HepG2 (cell line): ENCODE results near the gene CCNQ. TPM values are rescaled to one million over a fixed set of nuclear protein-coding genes. Genes with fewer than 3 reads are reported as not detected.

Experiments
- ATAC-seq: fragments of 200-7000 bp; cut with Tn5 transposase; 3 replicates; pipeline ENCODE4 v1.9.1; 2020; ENCODE audit warnings: mild to moderate bottlenecking, moderate library complexity
- BruUV-seq: library from RNA; stranded (reverse); fragments of 400-500 nt; replicated peaks from 2 replicates; lab custom pipeline; 2021; lab: Mats Ljungman, UMichigan
- CTCF ChIA-PET: fragments of 300-600 bp; formaldehyde crosslinking; extraction: SDS; loops from one replicate; lab custom pipeline; 2021; ENCODE audit warnings: low total read pairs, inconsistent platforms, low intra/inter-chr PET ratio; lab: Yijun Ruan, JAX
- POLR2A ChIA-PET: fragments of 350-600 bp; sonication (Branson Sonifier 250); formaldehyde crosslinking; loops from one replicate; lab custom pipeline; 2020; ENCODE audit warnings: antibody characterized with exemption, inconsistent platforms; lab: Yijun Ruan, JAX
- DNase-seq: peaks from one replicate; pipeline ENCODE4 v3.0.0-alpha.2; 2015; ENCODE audit warnings: low spot score
- FAIRE-seq: peaks from 3 replicates; lab custom pipeline; 2011; peaks lifted over from hg19 to GRCh38; lab: Jason Lieb, UNC
- H2AFZ ChIP-seq: one replicate; pipeline ENCODE4 v1.6.1; 2011; ENCODE audit warnings: low read length, inconsistent platforms
- H3K27ac ChIP-seq: fragments of 300-600 bp; 3 replicates; pipeline ENCODE4 v1.8.0; 2011; ENCODE audit warnings: mixed run types, mild to moderate bottlenecking, mixed read lengths, low read length, inconsistent platforms; ENCODE audit not compliant: insufficient read depth; ENCODE audit errors: extremely low read length
- H3K27me3 ChIP-seq, 2 experiments: fragments of 200-600 bp in 1 of 2; 2 replicates in 1 of 2; 3 replicates in 1 of 2; pipeline versions ENCODE4 v1.6.0 to v1.8.0; 2011; ENCODE audit warnings: low read length in 2 of 2, mild to moderate bottlenecking in 2 of 2, moderate library complexity in 2 of 2, inconsistent platforms in 1 of 2; ENCODE audit not compliant: insufficient read depth in 2 of 2, control insufficient read depth in 1 of 2
- H3K36me3 ChIP-seq, 2 experiments: fragments of 200-600 bp in 1 of 2; replicated peaks in 1 of 2; 2 replicates in 1 of 2; 3 replicates in 1 of 2; pipeline versions ENCODE4 v1.5.1 to v1.8.0; 2011; ENCODE audit warnings: low read length in 2 of 2, inconsistent platforms in 1 of 2; ENCODE audit not compliant: insufficient read depth in 2 of 2, control insufficient read depth in 1 of 2
- H3K4me1 ChIP-seq: 2 replicates; pipeline ENCODE4 v1.5.1; 2012; ENCODE audit warnings: low read length, inconsistent platforms; ENCODE audit not compliant: insufficient read depth
- H3K4me2 ChIP-seq: 2 replicates; pipeline ENCODE4 v1.6.0; 2011; ENCODE audit warnings: low read depth, low read length, inconsistent platforms
- H3K4me3 ChIP-seq, 3 experiments: fragments of 200-600 bp in 1 of 3; sonication (generic), shearing (Covaris generic) in 1 of 3; replicated peaks in 1 of 3; 2 replicates each; pipeline ENCODE4 v1.5.1; 2011 to 2016; ENCODE audit warnings: low read length in 3 of 3, inconsistent platforms in 2 of 3, low read depth in 2 of 3, mild to moderate bottlenecking in 2 of 3, control low read depth in 1 of 3, mixed read lengths in 1 of 3; ENCODE audit not compliant: insufficient read depth in 1 of 3
- H3K79me2 ChIP-seq: one replicate; pipeline ENCODE4 v1.6.1; 2011; ENCODE audit warnings: low read length, inconsistent platforms; ENCODE audit not compliant: insufficient read depth
- H3K9ac ChIP-seq: 2 replicates; pipeline ENCODE4 v1.6.0; 2011; ENCODE audit warnings: mild to moderate bottlenecking, low read depth, low read length, inconsistent platforms; ENCODE audit not compliant: insufficient read depth
- H3K9me3 ChIP-seq: 2 replicates; pipeline ENCODE4 v1.5.1; 2012; ENCODE audit warnings: mild to moderate bottlenecking, low read length
- H4K20me1 ChIP-seq: 2 replicates; pipeline ENCODE4 v1.6.0; 2011; ENCODE audit warnings: inconsistent platforms, mild to moderate bottlenecking, low read length, moderate library complexity; ENCODE audit not compliant: insufficient read depth
- BRD4 ChIP-seq: sonication (generic); formaldehyde crosslinking; IDR thresholded peaks from 2 replicates; pipeline ENCODE4 v1.4.0; 2020; ENCODE audit warnings: missing genetic modification reagents
- E2F2 ChIP-seq: sonication (generic); formaldehyde crosslinking; IDR thresholded peaks from 2 replicates; pipeline ENCODE4 v1.4.0; 2020; ENCODE audit warnings: missing genetic modification reagents, borderline replicate concordance
- HMG20A ChIP-seq: IDR thresholded peaks from 2 replicates; pipeline ENCODE4 v1.6.1; 2016; ENCODE audit warnings: borderline replicate concordance
- IRF2 ChIP-seq: IDR thresholded peaks from 2 replicates; pipeline ENCODE4 v1.6.1; 2018; ENCODE audit warnings: missing genetic modification reagents, missing compliant biosample characterization
- ZNF136 ChIP-seq: sonication (generic); formaldehyde crosslinking; IDR thresholded peaks from 2 replicates; pipeline ENCODE4 v1.8.1; 2022; ENCODE audit warnings: low read depth, mild to moderate bottlenecking, moderate library complexity, missing genetic modification reagents
- ZNF614 ChIP-seq: IDR thresholded peaks from 2 replicates; pipeline ENCODE4 v1.6.1; 2018; ENCODE audit warnings: missing biosample characterization, missing genetic modification reagents, inconsistent platforms, borderline replicate concordance
- ZNF780A ChIP-seq: sonication (generic); formaldehyde crosslinking; IDR thresholded peaks from 2 replicates; pipeline ENCODE4 v1.8.0; 2022; ENCODE audit warnings: mild to moderate bottlenecking, missing genetic modification reagents, moderate library complexity
- ZNF784 ChIP-seq: sonication (generic); formaldehyde crosslinking; IDR thresholded peaks from 2 replicates; pipeline ENCODE4 v1.5.1; 2020; ENCODE audit warnings: missing genetic modification reagents, mild to moderate bottlenecking, borderline replicate concordance
- ZSCAN25 ChIP-seq: sonication (generic); formaldehyde crosslinking; IDR thresholded peaks from 2 replicates; pipeline ENCODE4 v1.8.0; 2022; ENCODE audit warnings: mild to moderate bottlenecking, missing genetic modification reagents
- WGBS: methylation state at CpG from one replicate; pipeline ENCODE4 v1.1.6; 2017; ENCODE audit warnings: low lambda C conversion rate; 5-methylcytosine and 5-hydroxymethylcytosine counted together
- in situ Hi-C: cut with HindIII; loops from 2 replicates; pipeline ENCODE4 v1.10.0; 2017; ENCODE audit warnings: low pct_unique_long_range_greater_than_20kb; ENCODE audit not compliant: extremely low pct_ligation_motif_present
- intact Hi-C: fragments of 100-400 bp; cut with micrococcal nuclease; formaldehyde crosslinking; loops from one replicate; pipeline ENCODE4 v1.10.0; 2022; ENCODE audit not compliant: unreplicated experiment
- polyA plus RNA-seq, 8 experiments: library from polyadenylated mRNA; depleted of rRNA in 3 of 8; stranded (reverse) in 7 of 8; unstranded in 1 of 8; fragments of >200 nt; fragmentation: Illumina TruSeq in 4 of 8; extraction: Trizol in 4 of 8; gene quantifications; 2 replicates each; pipeline versions ENCODE4 v1.2.1 to v1.2.3, GENCODE V29; 2011 to 2016; ENCODE audit warnings: low read depth in 4 of 8, missing spikeins in 1 of 8, mixed read lengths in 1 of 8; ENCODE audit not compliant: insufficient read depth in 1 of 8
- total RNA-seq, 5 experiments: library from RNA; depleted of rRNA; stranded (reverse); fragments of >200 nt; fragmentation: Illumina TruSeq; extraction: Trizol; gene quantifications; 2 replicates each; pipeline ENCODE4 v1.2.3, GENCODE V29; 2016; ENCODE audit warnings: low read depth in 1 of 5
- TF ChIP-seq, protein P1 (sequence below): sonication (generic); formaldehyde crosslinking; IDR thresholded peaks from 2 replicates; pipeline ENCODE4 v1.4.0; 2020; ENCODE audit warnings: missing genetic modification reagents
- TF ChIP-seq, protein P2 (sequence below), 2 experiments: sonication (generic) in 1 of 2; formaldehyde crosslinking in 1 of 2; IDR thresholded peaks; 2 replicates each; pipeline versions ENCODE4 v1.5.1 to v1.6.1; 2011 to 2020; ENCODE audit warnings: borderline replicate concordance in 1 of 2, low read depth in 1 of 2, low read length in 1 of 2, mild to moderate bottlenecking in 1 of 2, missing genetic modification reagents in 1 of 2, moderate library complexity in 1 of 2

CCNQ gene
- total and polyA plus RNA-seq, 2 of the 13 experiments (the other 11 are each of a cell fraction or from before 2014, with no cell fraction given), result 15.0 to 25.5 TPM

- BruUV-seq, result no TSS peak
- ChIA-PET CTCF (no interaction called here), POLR2A (no interaction called here)
- Histone ChIP-seq H3K36me3 (no peaks in the 10 kb centered on the region), H3K4me3 (no peak overlapping the region), H3K9me3 (no peaks in the 10 kb centered on the region), H4K20me1 (no peaks in the 10 kb centered on the region), H3K27ac (no peak overlapping the region), H3K27me3 (no peaks in the 10 kb centered on the region; a peak in 1 of 5 replicates), H3K9ac (no peak overlapping the region), H3K79me2 (peaks cover 8% of the 10 kb centered on the region), H2AFZ (no peak overlapping the region), H3K4me1 (peaks cover 19% of the 10 kb centered on the region), H3K4me2 (no peak overlapping the region)
- DNase-seq (no peak), ATAC-seq (no peak), FAIRE-seq (no peak)
- in situ Hi-C loops, result no loop called here
- intact Hi-C loops, result no loop called here
- WGBS, result 85% methylated on average over 2 of the region's 3 CpGs
- TF ChIP-seq ZNF780A (CRISPR knock-in tag) (no peak), ZNF136 (CRISPR knock-in tag) (no peak)
Measured at GRCh38 chrX:153602601-153603000, 3.7 kb upstream of the CCNQ start.

DNA sequence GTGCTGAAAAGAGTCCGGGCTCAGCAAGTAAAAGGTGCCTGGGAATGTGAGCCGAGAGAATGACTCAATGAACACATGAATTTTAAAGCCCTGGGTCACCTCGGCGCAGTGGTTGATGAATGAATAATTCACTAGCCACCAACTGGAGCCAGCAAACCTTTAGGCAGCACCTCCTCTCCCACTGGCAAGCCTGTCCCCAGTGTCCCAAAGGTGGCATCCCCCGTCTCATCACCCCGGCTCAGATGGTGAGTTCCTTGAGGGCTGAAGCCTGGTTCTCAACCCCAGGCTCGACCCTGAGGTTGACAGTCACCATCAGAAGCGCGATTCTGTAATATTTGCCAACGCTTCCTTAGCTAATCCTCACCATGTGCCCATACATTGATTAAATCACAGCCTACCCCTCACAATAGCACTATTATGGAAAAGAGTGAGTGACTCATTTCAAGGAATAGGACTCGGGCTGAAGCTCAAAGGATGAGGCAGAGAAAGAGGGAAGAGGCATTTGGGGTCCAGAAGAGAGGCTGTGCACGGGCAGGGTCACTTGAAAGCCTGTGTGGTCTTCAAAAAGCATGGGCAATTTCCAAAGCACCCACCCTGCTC, 2.7 kb upstream of the CCNQ start:
- DNase-seq (no peak), ATAC-seq (no peak), FAIRE-seq (no peak)
- 76% methylated on average over 7 of the region's 12 CpGs for WGBS
- intact Hi-C loops, result no loop called here
- Histone ChIP-seq H3K79me2 (peaks cover 9% of the 10 kb centered on the region), H4K20me1 (no peaks in the 10 kb centered on the region), H3K27ac (no peak overlapping the region), H3K4me1 (peaks cover 29% of the 10 kb centered on the region), H3K9me3 (no peaks in the 10 kb centered on the region), H3K4me3 (no peak overlapping the region), H3K4me2 (no peak overlapping the region), H3K9ac (no peak overlapping the region), H3K36me3 (no peaks in the 10 kb centered on the region), H3K27me3 (no peaks in the 10 kb centered on the region; a peak in 1 of 5 replicates), H2AFZ (no peak overlapping the region)
- no TSS peak for BruUV-seq
- in situ Hi-C loops, result no loop called here
- CTCF ChIA-PET, result no interaction called here
- POLR2A ChIA-PET, result no interaction called here
- TF ChIP-seq ZSCAN25 (CRISPR knock-in tag), result no peak
- TF ChIP-seq, protein P1, sequence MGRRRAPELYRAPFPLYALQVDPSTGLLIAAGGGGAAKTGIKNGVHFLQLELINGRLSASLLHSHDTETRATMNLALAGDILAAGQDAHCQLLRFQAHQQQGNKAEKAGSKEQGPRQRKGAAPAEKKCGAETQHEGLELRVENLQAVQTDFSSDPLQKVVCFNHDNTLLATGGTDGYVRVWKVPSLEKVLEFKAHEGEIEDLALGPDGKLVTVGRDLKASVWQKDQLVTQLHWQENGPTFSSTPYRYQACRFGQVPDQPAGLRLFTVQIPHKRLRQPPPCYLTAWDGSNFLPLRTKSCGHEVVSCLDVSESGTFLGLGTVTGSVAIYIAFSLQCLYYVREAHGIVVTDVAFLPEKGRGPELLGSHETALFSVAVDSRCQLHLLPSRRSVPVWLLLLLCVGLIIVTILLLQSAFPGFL (CRISPR knock-in tag), result no peak
- no peak for TF ChIP-seq IRF2 (CRISPR knock-in tag)
- TF ChIP-seq, protein P2, sequence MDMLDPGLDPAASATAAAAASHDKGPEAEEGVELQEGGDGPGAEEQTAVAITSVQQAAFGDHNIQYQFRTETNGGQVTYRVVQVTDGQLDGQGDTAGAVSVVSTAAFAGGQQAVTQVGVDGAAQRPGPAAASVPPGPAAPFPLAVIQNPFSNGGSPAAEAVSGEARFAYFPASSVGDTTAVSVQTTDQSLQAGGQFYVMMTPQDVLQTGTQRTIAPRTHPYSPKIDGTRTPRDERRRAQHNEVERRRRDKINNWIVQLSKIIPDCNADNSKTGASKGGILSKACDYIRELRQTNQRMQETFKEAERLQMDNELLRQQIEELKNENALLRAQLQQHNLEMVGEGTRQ (IDR thresholded peaks at IDR 0.05; ENCODE audit: low read depth, low read length), result no peak
- TF ChIP-seq, protein P2 (CRISPR knock-in tag; IDR thresholded peaks at IDR 0.05; ENCODE audit: borderline replicate concordance), result no peak
- TF ChIP-seq E2F2 (CRISPR knock-in tag), result no peak
- TF ChIP-seq ZNF784 (CRISPR knock-in tag), result no peak
- no peak for TF ChIP-seq ZNF614
- no peak for TF ChIP-seq BRD4 (CRISPR knock-in tag)
- no peak for TF ChIP-seq HMG20A (CRISPR knock-in tag)
